ENCODE data around the gene PIAS1. TPM values are rescaled to one million over a fixed set of nuclear protein-coding genes. Genes with fewer than 3 reads are reported as not detected.
"Not testable (repeated sequence)": the region's sequence is repeated elsewhere in the genome, so short reads cannot be mapped to it uniquely, and the experiment has no call there.

The PIAS1 gene
- total RNA-seq, 1 experiment from 2014 or later = 15.2 TPM

DNA sequence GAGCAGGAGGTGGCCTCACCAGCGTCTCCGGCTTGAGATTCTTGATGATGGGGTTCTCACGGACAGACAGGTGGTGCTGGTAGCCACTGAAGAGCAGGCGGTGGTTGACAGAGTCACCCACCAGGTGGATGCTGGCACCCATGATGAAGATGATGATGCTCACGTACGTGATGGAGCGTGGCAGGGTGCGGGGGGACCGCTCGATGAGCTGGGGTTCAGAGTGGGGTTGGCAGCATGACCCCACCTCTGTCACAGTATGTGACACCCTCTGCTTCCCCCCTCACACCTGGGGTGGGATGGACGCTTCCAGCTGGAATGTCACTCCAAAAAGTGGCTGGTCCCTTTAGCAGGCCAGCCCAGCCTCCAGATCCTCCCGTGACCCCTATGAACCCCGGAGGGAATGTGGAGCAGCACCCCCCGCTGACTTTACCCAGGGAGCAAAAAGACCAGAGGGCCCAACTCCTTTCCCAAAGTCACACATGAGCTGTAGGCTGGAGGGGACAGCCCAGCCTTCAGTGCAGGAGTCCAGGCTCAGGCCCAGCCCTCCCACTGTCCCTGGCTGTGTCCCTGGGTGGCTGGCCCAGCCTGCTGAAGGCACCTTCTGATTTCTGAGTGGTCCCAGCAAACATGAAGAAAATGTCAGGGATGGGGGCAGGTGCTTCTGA is 157.7 kb downstream of the PIAS1 start:
- DNase-seq (ENCODE audit: extremely low read depth, low read depth) = no peak

GRCh38 chr15:68213491-68213845 is 159.4 kb downstream of the PIAS1 start:
- DNase-seq (ENCODE audit: extremely low read depth, low read depth) = not testable (repeated sequence)

DNA sequence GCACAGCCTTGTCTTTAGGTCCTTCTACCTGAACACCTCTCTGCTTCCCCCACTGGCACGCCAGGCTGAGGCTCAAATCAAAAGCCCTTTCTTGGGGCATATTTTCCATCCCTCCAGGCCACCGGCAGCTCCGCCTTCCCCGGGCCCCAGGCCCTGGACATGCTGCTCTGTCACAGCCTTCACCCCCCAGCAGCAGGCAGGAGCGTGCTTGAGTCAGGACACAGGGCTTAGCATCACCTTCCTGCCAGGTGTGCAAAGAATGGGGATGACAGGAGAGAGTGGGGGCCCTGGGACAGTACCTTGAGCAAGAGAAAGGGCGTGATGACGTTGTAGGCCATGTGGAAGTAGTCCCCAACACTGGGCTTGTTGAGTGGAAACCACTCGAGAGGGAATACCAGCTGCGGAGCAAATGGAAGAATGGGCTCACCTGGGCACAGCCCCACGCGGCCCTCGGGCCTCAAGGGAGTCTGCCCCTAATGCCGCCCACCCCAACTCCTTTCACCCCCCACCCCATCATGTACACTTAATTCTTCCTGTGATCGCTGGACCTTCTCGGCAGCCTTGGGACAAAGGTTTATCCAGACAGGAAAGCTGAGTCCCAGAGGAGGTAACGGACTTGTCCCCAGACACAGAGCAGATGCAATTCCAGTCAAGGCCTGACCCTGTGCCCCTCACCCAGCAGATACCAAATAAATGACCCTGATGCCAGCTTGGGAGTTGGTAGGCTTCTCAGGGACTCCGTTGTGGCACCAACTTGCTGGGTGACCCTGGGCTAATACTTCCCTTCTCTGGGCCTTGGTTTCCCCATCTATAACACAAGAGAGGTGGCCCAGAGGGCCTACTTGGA is 160.1 kb downstream of the PIAS1 start:
- no peak for DNase-seq (ENCODE audit: extremely low read depth, low read depth)

- DNase-seq (ENCODE audit: extremely low read depth, low read depth) = no peak
Measured at GRCh38 chr15:68214838-68215254, 160.7 kb downstream of the PIAS1 start.

- no peak for DNase-seq (ENCODE audit: extremely low read depth, low read depth)
Measured at GRCh38 chr15:68217341-68217740, 163.2 kb downstream of the PIAS1 start.

DNA sequence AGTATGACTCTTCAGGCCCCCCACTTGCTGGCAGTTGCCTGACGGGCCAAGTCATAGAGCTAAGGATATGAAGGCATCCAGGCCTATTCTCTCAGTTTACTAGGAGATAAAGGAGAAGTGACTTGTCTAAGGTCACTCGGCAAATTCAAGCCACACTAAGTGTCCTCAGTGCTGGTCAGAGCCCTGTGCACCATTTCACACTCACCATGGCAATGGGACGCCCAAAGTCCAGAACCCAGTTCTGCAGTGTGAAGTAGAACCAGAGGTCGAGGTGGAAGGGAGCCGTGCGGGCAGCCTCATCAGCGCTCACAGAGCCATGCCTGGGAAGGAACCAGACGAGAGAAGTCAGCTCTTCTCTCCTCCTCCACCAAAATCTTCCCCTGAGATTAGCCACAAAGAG is 164.2 kb downstream of the PIAS1 start:
- no peak for DNase-seq (ENCODE audit: extremely low read depth, low read depth)

- DNase-seq (ENCODE audit: extremely low read depth, low read depth) = no peak
Measured at GRCh38 chr15:68218847-68219798, 165.0 kb downstream of the PIAS1 start.

DNA sequence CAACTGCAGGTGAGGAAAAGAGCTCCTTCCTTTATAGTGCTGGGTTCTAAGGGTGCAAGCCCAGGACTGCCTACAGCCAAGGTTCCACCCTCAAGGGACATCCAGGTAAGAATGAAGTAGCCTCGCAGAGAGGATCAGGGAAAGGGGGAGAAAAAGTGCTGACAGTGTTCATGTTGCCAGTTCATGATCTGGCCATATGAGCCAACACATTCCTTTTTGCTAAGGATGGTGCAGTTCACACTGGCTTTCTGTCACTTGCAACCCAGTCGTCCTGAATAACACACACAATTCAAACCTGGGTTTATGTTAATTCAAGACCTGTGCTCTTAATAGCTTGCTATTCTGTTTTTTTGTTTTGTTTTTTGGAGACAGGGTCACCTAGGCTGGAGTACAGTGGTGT is 166.4 kb downstream of the PIAS1 start:
- no peak for DNase-seq (ENCODE audit: extremely low read depth, low read depth)

DNA sequence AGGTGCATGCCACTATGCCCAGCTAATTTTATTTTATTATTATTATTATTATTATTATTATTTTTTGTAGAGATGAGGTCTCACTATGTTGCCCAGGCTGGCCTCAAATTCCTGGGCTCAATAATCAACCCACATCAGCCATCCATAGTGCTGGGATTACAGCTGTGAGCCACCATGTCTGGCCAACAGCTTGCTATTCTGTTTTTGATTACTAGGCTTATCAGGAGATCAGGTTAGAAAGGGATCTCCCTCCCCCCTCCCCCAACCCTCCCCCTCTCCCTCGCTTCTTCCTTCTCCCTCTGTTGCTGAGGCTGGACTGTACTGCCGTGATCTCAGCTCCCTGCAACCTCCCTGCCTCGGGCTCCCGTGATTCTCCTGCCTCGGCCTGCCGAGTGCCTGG is 166.9 kb downstream of the PIAS1 start:
- no peak for DNase-seq (ENCODE audit: extremely low read depth, low read depth)

DNA sequence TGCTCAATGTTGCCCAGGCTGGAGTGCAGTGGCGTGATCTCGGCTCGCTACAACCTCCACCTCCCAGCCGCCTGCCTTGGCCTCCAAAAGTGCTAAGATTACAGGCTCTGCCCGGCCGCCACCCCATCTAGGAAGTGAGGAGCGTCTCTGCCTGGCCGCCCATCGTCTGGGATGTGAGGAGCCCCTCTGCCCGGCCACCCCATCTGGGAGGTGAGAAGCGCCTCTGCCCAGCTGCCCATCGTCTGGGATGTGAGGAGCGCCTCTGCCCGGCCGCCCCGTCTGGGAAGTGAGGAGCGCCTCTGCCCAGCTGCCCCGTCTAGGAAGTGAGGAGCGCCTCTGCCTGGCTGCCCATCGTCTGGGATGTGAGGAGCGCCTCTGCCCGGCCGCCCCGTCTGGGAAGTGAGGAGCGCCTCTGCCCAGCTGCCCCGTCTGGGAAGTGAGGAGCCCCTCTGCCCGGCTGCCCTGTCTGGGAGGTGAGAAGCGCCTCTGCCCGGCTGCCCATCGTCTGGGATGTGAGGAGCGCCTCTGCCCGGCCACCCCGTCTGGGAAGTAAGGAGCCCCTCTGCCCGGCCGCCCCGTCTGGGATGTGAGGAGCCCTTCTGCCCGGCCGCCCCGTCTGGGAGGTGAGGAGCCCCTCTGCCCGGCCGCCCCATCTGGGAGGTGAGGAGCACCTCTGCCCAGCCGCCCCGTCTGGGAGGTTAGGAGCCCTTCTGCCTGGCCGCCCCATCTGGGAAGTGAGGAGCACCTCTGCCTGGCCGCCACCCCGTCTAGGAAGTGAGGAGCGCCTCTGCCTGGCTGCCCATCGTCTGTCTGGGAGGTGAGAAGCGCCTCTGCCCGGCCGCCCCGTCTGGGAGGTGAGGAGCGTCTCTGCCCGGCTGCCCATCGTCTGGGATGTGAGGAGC is 167.7 kb downstream of the PIAS1 start:
- DNase-seq (ENCODE audit: extremely low read depth, low read depth) = not testable (repeated sequence)

DNA sequence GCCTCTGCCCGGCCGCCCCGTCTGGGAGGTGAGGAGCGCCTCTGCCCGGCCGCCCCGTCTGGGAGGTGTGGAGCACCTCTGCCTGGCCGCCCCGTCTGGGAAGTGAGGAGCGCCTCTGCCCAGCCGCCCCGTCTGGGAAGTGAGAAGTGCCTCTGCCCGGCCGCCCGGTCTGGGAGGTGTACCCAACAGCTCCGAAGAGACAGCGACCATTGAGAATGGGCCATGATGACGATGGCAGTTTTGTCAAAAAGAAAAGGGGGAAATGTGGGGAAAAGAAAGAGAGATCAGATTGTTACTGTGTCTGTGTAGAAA is 168.3 kb downstream of the PIAS1 start:
- not testable (repeated sequence) for DNase-seq (ENCODE audit: extremely low read depth, low read depth)

GRCh38 chr15:68223171-68223570 is 169.1 kb downstream of the PIAS1 start:
- DNase-seq (ENCODE audit: extremely low read depth, low read depth) = no peak

- no peak for DNase-seq (ENCODE audit: extremely low read depth, low read depth)
Measured at GRCh38 chr15:68224108-68224507, 170.0 kb downstream of the PIAS1 start.

DNA sequence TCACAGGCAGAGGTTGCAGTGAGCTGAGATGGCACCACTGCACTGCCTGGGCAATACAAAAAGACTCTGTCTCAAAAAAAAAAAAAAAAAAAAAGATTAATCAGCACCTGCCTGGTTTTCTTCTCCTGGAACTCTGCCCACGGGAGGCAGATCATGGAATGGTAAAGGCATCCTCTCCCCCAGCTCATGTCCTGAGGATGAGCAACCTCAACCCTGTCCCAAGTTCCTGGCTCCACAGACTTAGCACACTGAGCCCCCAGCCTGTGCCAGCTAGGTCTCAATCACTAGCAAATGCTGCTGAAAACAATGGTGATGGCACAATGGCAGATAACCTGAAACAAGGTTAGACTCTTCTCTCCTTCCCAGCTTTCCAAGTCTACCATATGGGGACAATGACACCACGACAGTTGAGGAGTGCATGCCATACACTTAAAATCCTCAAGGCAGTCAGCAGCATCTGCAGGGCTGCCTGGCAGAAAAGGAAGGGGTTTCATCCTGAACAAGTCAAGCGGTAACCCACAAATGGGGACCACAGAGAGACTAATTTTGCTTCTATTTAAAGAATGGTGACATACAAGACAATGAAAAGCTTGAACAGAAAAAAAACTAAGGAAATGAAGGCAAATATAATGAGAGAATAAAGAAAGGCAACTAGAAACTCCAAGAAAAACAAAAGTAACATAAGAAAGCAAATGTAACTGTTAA is 170.6 kb downstream of the PIAS1 start:
- no peak for DNase-seq (ENCODE audit: extremely low read depth, low read depth)

- DNase-seq (ENCODE audit: extremely low read depth, low read depth) = not testable (repeated sequence)
Measured at GRCh38 chr15:68225442-68225841, 171.3 kb downstream of the PIAS1 start.

DNA sequence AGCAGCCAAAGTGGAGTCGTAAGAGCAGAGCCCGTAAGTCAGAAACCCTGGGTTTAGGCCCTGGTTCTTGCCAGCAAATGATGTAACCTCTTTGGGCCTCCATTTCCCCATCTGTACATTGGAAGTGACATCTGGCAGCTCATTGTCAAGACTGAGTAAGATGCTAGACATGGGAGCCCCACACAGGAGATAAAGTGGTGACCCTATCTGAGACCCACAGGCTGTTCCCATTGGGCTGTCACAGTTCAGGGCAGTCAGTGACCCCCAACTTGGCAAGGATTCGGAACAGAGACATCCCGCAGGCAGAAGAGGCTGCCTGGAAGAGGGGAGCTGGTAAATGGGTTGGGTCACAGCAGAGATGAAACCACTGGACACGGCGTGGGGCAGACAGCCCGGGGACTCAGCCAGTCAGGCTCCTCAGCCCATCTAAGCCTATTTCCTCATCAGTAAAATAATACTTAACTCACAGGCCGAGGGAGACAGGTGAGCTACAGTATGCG is 173.6 kb downstream of the PIAS1 start:
- no peak for DNase-seq (ENCODE audit: extremely low read depth, low read depth)

GRCh38 chr15:68228143-68228970 is 174.2 kb downstream of the PIAS1 start:
- no peak for DNase-seq (ENCODE audit: extremely low read depth, low read depth)

GRCh38 chr15:68228971-68229385 is 174.9 kb downstream of the PIAS1 start:
- DNase-seq (ENCODE audit: extremely low read depth, low read depth) = no peak

Measured in NCI-H460 (cell line).